Natural killer cell treated with Interleukin-12 subunit alpha and Interleukin-12 subunit beta and Interleukin-15 and Interleukin-18, amount 100 ng/mL, for 72 hours (primary cell): ENCODE measurements around the gene PXMP4. TPM values are rescaled to one million over a fixed set of nuclear protein-coding genes. Genes with fewer than 3 reads are reported as not detected.

Experiments used
- ATAC-seq, 2 donors: fragments of 150-1000 bp; cut with Tn5 transposase in 1 of 2; sonication (Bioruptor Pico), chemical (Tn5 transposase) in 1 of 2; 2 replicates each; pipeline ENCODE4 v1.10.0; 2021
- DNase-seq: peaks from one replicate; pipeline ENCODE4 v3.0.0; 2022; ENCODE audit warnings: low spot score
- H3K27ac Mint-ChIP-seq, 2 donors: 1 replicate in 1 of 2; 2 replicates in 1 of 2; pipeline ENCODE4 v1.8.0; 2022; ENCODE audit warnings: mixed read lengths in 2 of 2, mild to moderate bottlenecking in 1 of 2, moderate library complexity in 1 of 2
- H3K27me3 Mint-ChIP-seq, 2 donors: 1 replicate in 1 of 2; 2 replicates in 1 of 2; pipeline ENCODE4 v1.8.0; 2022; ENCODE audit warnings: mixed read lengths in 2 of 2
- H3K36me3 Mint-ChIP-seq: one replicate; pipeline ENCODE4 v1.8.0; 2022; ENCODE audit warnings: mixed read lengths
- H3K4me1 Mint-ChIP-seq, 2 donors: 1 replicate in 1 of 2; 2 replicates in 1 of 2; pipeline ENCODE4 v1.8.0; 2022; ENCODE audit warnings: low read depth in 2 of 2, mixed read lengths in 2 of 2, mild to moderate bottlenecking in 1 of 2
- H3K4me3 Mint-ChIP-seq: one replicate; pipeline ENCODE4 v1.8.0; 2022; ENCODE audit warnings: mixed read lengths
- H3K9me3 Mint-ChIP-seq: 2 replicates; pipeline ENCODE4 v1.8.0; 2022; ENCODE audit warnings: mixed read lengths
- total RNA-seq, 2 donors: library from RNA; stranded (reverse); gene quantifications; one replicate each; pipeline ENCODE4 v1.2.3, GENCODE V29; 2022

Gene PXMP4
- total RNA-seq, 2 donors from 2014 or later = 6.9 to 9.3 TPM

- Mint-ChIP-seq H3K36me3 (no peaks in the 10 kb centered on the region), H3K27me3 (no peaks in the 10 kb centered on the region), H3K9me3 (no peaks in the 10 kb centered on the region), H3K4me3 (no peak overlapping the region), H3K27ac (no peak overlapping the region), H3K4me1 (peaks cover 31 to 43% of the 10 kb centered on the region in 2 donors)
- DNase-seq (no peak), ATAC-seq (no peak)
These were observed 43.2 kb downstream of the PXMP4 start for GRCh38 chr20:33676652-33677645.

- H3K27me3 Mint-ChIP-seq = no peaks in the 10 kb centered on the region
- no peaks in the 10 kb centered on the region for H3K9me3 Mint-ChIP-seq
- DNase-seq (no peak), ATAC-seq (no peak)
- H3K4me3 Mint-ChIP-seq = no peak overlapping the region
- H3K36me3 Mint-ChIP-seq = no peaks in the 10 kb centered on the region
- no peak overlapping the region for H3K27ac Mint-ChIP-seq
- peaks cover 27 to 37% of the 10 kb centered on the region in 2 donors for H3K4me1 Mint-ChIP-seq
These were observed 44.0 kb downstream of the PXMP4 start for GRCh38 chr20:33676121-33676520.

DNA sequence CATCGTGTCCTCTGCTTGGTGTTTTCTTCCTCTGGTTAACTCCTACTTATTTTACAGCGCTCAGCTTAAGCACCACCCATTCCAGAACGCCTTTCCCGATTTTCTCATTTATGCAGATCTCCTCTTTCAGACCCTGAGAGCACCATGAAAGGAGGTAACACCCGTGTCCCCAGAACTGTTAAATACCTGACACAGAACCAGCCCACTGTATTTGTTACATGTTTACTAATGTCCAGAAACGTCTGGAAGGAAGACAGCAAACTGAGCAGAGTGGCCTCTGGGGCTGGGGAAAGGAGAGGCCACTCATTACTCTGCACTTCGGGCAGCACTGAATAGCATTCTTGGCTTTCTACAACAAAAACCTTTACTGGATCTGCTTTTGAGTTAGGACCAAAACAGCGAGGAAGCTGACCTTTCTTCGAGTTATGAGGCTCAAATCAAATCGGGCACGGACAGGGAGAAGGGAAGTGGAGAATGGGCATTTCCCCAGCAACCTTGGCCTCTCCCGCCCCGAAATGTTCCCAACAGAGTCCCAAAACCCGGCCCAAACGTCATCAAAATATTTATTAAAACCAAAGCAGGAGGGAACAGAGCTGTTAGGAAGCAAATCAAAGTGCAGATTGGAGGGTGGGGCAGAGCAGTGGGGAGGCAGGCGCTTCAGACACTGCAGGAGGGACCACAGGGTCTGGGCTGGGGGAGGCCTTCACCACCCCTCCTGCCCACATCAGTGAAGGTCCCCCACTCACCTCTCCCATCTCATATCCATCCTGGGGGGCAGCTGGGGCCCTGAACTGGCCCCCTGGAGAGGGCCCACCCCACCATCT is 44.8 kb downstream of the PXMP4 start:
- no peaks in the 10 kb centered on the region for H3K36me3 Mint-ChIP-seq
- peaks cover 23 to 29% of the 10 kb centered on the region in 2 donors for H3K4me1 Mint-ChIP-seq
- H3K9me3 Mint-ChIP-seq = no peaks in the 10 kb centered on the region
- H3K27ac Mint-ChIP-seq = peak overlapping the region; percentile 39 to 42
- no peak for DNase-seq
- no peaks in the 10 kb centered on the region for H3K27me3 Mint-ChIP-seq
- H3K4me3 Mint-ChIP-seq = peak overlapping the region; percentile 81
- no peak for ATAC-seq

DNA sequence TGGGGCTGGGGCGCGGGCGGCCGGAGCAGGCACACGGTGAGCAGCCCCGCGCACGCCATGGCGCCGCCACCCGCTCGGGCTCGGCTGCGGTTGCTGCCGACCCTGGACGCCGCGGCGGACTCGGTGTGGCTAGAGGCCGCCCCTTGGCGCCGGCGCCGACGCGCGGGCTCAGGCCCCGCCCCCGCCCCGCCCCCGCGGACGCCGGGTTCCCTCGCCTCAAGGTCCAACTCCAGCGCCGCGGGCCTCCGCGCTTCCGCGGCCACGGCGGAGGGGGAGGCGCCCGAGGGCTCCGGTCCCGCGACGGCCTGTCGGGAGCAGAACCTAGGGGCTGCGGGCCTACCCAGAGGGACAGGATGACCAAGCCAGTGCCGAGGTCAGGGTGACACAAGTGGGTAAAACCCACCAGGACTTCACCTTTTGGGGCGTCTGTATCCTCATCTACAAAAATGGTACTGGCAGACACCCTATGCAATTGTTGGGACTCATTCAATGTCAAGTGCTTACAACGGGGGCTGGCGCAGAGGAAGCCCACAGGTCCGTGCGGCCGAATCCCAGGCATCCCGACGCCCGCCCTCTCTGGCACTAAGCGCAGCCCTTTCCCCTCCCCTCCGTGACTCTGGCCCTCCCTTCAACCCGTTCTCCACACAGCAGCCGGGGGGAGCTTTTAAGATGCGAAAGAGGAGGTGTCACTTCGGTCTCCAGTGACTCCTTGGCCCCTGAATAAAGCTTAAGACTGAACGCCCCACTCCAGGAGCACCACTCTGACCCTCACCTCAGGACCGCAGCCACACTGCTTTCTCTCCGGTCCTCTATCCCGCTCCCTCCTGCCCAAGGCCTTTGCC is 45.6 kb downstream of the PXMP4 start, which contains the start of gene NECAB3:
Gene NECAB3, minus strand, starts transcription at position 135 of the 842 bp plus-strand sequence. Its CDS starts 76 bp downstream, at position 59.
- H3K4me1 Mint-ChIP-seq = peaks cover 22 to 28% of the 10 kb centered on the region in 2 donors
- no peaks in the 10 kb centered on the region for H3K36me3 Mint-ChIP-seq
- no peaks in the 10 kb centered on the region for H3K9me3 Mint-ChIP-seq
- peak within 1 kb of the TSS; percentile 98 for H3K4me3 Mint-ChIP-seq
- ATAC-seq (peak; percentile 93 to 95), DNase-seq (peak; percentile 84)
- H3K27me3 Mint-ChIP-seq = no peaks in the 10 kb centered on the region
- peak within 1 kb of the TSS; percentile 39 to 58 for H3K27ac Mint-ChIP-seq

GRCh38 chr20:33673410-33674293 is 46.5 kb downstream of the PXMP4 start:
- Mint-ChIP-seq H3K36me3 (no peaks in the 10 kb centered on the region), H3K4me1 (peaks cover 18 to 23% of the 10 kb centered on the region in 2 donors), H3K27me3 (no peaks in the 10 kb centered on the region), H3K27ac (peak overlapping the region; percentile 29 to 58), H3K4me3 (peak overlapping the region; percentile 98), H3K9me3 (no peaks in the 10 kb centered on the region)
- DNase-seq = no peak
- peak in 1 of 2 donors; percentile 69 for ATAC-seq

DNA sequence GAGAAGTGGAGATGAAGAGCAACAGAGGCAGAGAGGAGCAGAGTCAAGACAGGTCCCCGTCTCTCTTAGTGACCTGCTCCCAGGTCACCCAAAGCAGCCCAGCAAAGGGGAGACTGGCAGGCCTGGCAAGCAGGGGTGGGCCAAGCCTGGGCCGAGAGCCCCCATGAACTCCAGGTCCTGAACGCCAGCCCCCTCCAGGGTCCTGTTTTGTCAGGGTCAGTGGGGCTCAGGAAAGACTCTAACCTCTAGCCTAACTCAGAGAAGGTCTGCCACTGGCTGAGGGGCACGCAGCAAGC is 47.0 kb downstream of the PXMP4 start:
- Mint-ChIP-seq H3K27ac (peak overlapping the region; percentile 29 to 58), H3K4me1 (peaks cover 22% of the 10 kb centered on the region in 2 donors), H3K36me3 (no peaks in the 10 kb centered on the region), H3K9me3 (no peaks in the 10 kb centered on the region), H3K27me3 (no peaks in the 10 kb centered on the region), H3K4me3 (peak overlapping the region; percentile 98)
- DNase-seq (no peak), ATAC-seq (no peak)

DNA sequence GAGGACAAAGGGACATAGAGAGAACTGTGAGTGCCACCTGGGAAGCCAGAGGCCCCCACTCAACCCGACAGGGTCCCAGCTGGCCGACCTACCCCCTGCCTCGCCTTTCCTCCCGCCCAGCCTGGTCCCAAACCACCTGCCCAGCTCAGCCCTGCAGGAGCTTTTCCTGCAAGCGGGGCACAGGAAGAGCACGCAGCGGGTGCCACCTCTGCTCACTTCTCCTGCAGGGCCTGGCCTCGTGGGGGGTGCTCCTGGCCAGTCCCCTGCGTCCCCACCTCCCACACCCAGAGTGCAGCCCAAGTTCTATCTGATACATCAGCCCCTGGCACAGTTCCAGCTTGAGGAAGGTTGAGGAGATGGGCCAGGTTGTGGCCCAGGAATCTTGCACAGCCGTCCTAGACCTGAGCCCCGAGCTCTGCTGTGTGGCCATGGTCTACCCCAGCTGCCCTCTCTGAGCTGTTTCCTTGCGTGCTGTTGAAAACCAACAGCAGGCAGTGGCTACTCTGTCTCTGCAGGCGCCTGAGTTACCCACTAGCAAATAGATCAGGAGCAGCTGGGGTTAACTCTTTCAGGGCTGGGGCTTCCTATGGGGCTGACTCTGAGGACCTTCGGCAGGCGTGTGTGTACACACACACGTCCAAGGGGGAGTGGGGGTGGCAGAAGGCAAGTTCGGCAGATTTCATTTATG is 47.5 kb downstream of the PXMP4 start:
- Mint-ChIP-seq H3K27me3 (no peaks in the 10 kb centered on the region), H3K9me3 (no peaks in the 10 kb centered on the region), H3K4me3 (peak overlapping the region; percentile 98), H3K4me1 (peaks cover 22% of the 10 kb centered on the region in 2 donors), H3K27ac (peak overlapping the region in 1 of 2 donors; percentile 29), H3K36me3 (no peaks in the 10 kb centered on the region)
- ATAC-seq (no peak), DNase-seq (no peak)

- peaks cover 22 to 23% of the 10 kb centered on the region in 2 donors for H3K4me1 Mint-ChIP-seq
- DNase-seq = no peak
- H3K27me3 Mint-ChIP-seq = no peaks in the 10 kb centered on the region
- ATAC-seq = no peak
- no peaks in the 10 kb centered on the region for H3K36me3 Mint-ChIP-seq
- H3K9me3 Mint-ChIP-seq = no peaks in the 10 kb centered on the region
- no peak overlapping the region for H3K27ac Mint-ChIP-seq
- H3K4me3 Mint-ChIP-seq = no peak overlapping the region
These were observed 48.4 kb downstream of the PXMP4 start for GRCh38 chr20:33671573-33672288.

GRCh38 chr20:33670715-33671499 is 49.2 kb downstream of the PXMP4 start:
- Mint-ChIP-seq H3K27ac (no peak overlapping the region), H3K4me1 (peaks cover 28 to 30% of the 10 kb centered on the region in 2 donors), H3K27me3 (no peaks in the 10 kb centered on the region), H3K4me3 (no peak overlapping the region), H3K9me3 (no peaks in the 10 kb centered on the region), H3K36me3 (no peaks in the 10 kb centered on the region)
- no peak for ATAC-seq
- DNase-seq = no peak

GRCh38 chr20:33669873-33670640 is 50.1 kb downstream of the PXMP4 start:
- Mint-ChIP-seq H3K27me3 (no peaks in the 10 kb centered on the region), H3K9me3 (no peaks in the 10 kb centered on the region), H3K4me3 (peak overlapping the region; percentile 6), H3K36me3 (no peaks in the 10 kb centered on the region), H3K4me1 (peaks cover 24 to 33% of the 10 kb centered on the region in 2 donors), H3K27ac (no peak overlapping the region)
- no peak for DNase-seq
- ATAC-seq = no peak
